LoVo (cell line): ENCODE data around the gene TLN1.
A peak's percentile ranks its signal among the peaks of the same experiment; 100 is the strongest.

ENCODE experiments used
- DNase-seq: peaks from one replicate; pipeline ENCODE4 v3.0.0-alpha.2; 2016; ENCODE audit warnings: low spot score

Gene TLN1

GRCh38 chr9:35660966-35661415 is 71.0 kb downstream of the TLN1 start:
- DNase-seq = no peak

- no peak for DNase-seq
Observed at GRCh38 chr9:35659340-35659739, 72.7 kb downstream of the TLN1 start.

- no peak for DNase-seq
Observed at GRCh38 chr9:35658968-35659220, 73.1 kb downstream of the TLN1 start.

GRCh38 chr9:35658137-35658967 is 73.6 kb downstream of the TLN1 start, which contains the start of gene CCDC107:
CCDC107 (plus strand) TSS chr9:35658292; CDS start chr9:35658380, 88 bp downstream.
- peak; percentile 87 for DNase-seq

- peak; percentile 98 for DNase-seq
Observed at GRCh38 chr9:35657546-35658136, 74.4 kb downstream of the TLN1 start, which contains the start of gene RMRP. RMRP (minus strand) TSS chr9:35658019.

- no peak for DNase-seq
Observed at GRCh38 chr9:35656831-35657545, 75.0 kb downstream of the TLN1 start.

GRCh38 chr9:35656348-35656747 is 75.6 kb downstream of the TLN1 start:
- no peak for DNase-seq

- DNase-seq = no peak
Observed at GRCh38 chr9:35653611-35654010, 78.4 kb downstream of the TLN1 start.

- DNase-seq = no peak
Observed at GRCh38 chr9:35652829-35653209, 79.2 kb downstream of the TLN1 start.

- no peak for DNase-seq
Observed at GRCh38 chr9:35651956-35652828, 79.8 kb downstream of the TLN1 start.

- no peak for DNase-seq
Observed at GRCh38 chr9:35650341-35651158, 81.4 kb downstream of the TLN1 start, which contains the start of gene SIT1. SIT1 (minus strand) TSS chr9:35650931; CDS start chr9:35650853, 78 bp downstream.

GRCh38 chr9:35649431-35650340 is 82.3 kb downstream of the TLN1 start:
- DNase-seq = no peak
